ENCODE measurements around the gene SELENBP1. TPM values are rescaled to one million over a fixed set of nuclear protein-coding genes. Genes with fewer than 3 reads are reported as not detected.

Gene SELENBP1
- total and polyA plus RNA-seq, 2 of the 13 experiments (the other 11 are each of a cell fraction or from before 2014, with no cell fraction given) = 27.8 to 29.0 TPM

GRCh38 chr1:151340870-151341754 lies 31.4 kb downstream of the SELENBP1 start (continued):
- TF ChIP-seq THRA (CRISPR knock-in tag; IDR thresholded peaks at IDR 0.05; ENCODE audit: borderline replicate concordance) (peak; percentile 44; the same call in 1 of the 2 replicates), PPARG (CRISPR knock-in tag; conservative IDR thresholded peaks at IDR 0.05) (0 out of 2 replicates have a peak, but pooled peaks have one; percentile 52), STAG1 (CRISPR knock-in tag; IDR thresholded peaks at IDR 0.05) (peak; percentile 83), ZNF598 (CRISPR knock-in tag; IDR thresholded peaks at IDR 0.05; ENCODE audit: borderline replicate concordance) (no peak), FOSL2 (CRISPR knock-in tag; IDR thresholded peaks at IDR 0.05) (peak; percentile 21; the same call in 1 of the 2 replicates), GATAD1 (CRISPR knock-in tag; IDR thresholded peaks at IDR 0.05) (0 out of 2 replicates have a peak, but pooled peaks have one; percentile 27), POLR2A (IDR thresholded peaks at IDR 0.05; ENCODE audit: insufficient read depth in 1 of 2, low read depth in 2 of 2, low read length in 2 of 2) (0 out of 4 replicates have a peak, but pooled peaks of 1 of the 2 experiments have one; percentile 26), XBP1 (CRISPR knock-in tag; IDR thresholded peaks at IDR 0.05) (no peak), NCOA2 (CRISPR knock-in tag; IDR thresholded peaks at IDR 0.05) (no peak), FOXK1 (CRISPR knock-in tag; IDR thresholded peaks at IDR 0.05; ENCODE audit: borderline replicate concordance, low read depth) (no peak), ZNF136 (CRISPR knock-in tag; IDR thresholded peaks at IDR 0.05; ENCODE audit: low read depth) (no peak), RXRB (CRISPR knock-in tag; IDR thresholded peaks at IDR 0.05; ENCODE audit: borderline replicate concordance) (peak; percentile 28; the same call in 1 of the 2 replicates)
- TF ChIP-seq, protein P1, sequence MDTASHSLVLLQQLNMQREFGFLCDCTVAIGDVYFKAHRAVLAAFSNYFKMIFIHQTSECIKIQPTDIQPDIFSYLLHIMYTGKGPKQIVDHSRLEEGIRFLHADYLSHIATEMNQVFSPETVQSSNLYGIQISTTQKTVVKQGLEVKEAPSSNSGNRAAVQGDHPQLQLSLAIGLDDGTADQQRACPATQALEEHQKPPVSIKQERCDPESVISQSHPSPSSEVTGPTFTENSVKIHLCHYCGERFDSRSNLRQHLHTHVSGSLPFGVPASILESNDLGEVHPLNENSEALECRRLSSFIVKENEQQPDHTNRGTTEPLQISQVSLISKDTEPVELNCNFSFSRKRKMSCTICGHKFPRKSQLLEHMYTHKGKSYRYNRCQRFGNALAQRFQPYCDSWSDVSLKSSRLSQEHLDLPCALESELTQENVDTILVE (CRISPR knock-in tag; IDR thresholded peaks at IDR 0.05) = 0 out of 2 replicates have a peak, but pooled peaks have one; percentile 50
